ENCODE data around the gene ACAP2.

The ACAP2 gene

GRCh38 chr3:195256639-195257453, 186.0 kb downstream of the ACAP2 start:
- no peaks in the 10 kb centered on the region; the same call in 1 of the 2 replicates for H3K36me3 ChIP-seq
- no peaks in the 10 kb centered on the region for H3K9me3 ChIP-seq
- no peak for TF ChIP-seq CTCF (IDR thresholded peaks at IDR 0.05; ENCODE audit: low read depth, low read length)
- no peak overlapping the region for H3K4me3 ChIP-seq (ENCODE audit: low read depth, low read length)
- DNase-seq: no peak
- no peaks in the 10 kb centered on the region for H3K27me3 ChIP-seq
- H3K4me1 ChIP-seq: peaks cover 23% of the 10 kb centered on the region

GRCh38 chr3:195255571-195256501, 187.0 kb downstream of the ACAP2 start:
- no peaks in the 10 kb centered on the region for H3K27me3 ChIP-seq
- H3K4me1 ChIP-seq: peaks cover 28% of the 10 kb centered on the region
- H3K9me3 ChIP-seq: no peaks in the 10 kb centered on the region
- no peak for TF ChIP-seq CTCF (IDR thresholded peaks at IDR 0.05; ENCODE audit: low read depth, low read length)
- H3K36me3 ChIP-seq: no peaks in the 10 kb centered on the region; the same call in 1 of the 2 replicates
- no peak for DNase-seq
- H3K4me3 ChIP-seq (ENCODE audit: low read depth, low read length): no peak overlapping the region

DNA sequence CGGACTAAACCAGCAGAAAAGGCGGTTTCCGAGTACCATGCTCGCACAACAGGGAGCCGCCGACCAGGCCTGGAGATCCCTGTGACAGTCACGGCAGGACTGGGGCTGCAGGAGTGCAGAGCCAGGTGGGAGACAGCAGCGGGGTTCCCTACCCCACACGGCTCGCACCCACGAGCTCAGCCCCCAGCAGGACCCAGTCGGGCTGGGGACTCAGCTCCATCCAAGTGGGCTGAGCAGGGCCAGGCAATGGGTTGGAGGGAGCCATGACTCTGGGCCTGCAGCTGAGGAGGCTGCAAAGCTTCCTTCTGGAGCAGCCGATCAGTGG, 187.7 kb downstream of the ACAP2 start:
- Histone ChIP-seq H3K27me3 (no peaks in the 10 kb centered on the region), H3K9me3 (no peaks in the 10 kb centered on the region), H3K4me3 (ENCODE audit: low read depth, low read length) (no peak overlapping the region), H3K36me3 (no peaks in the 10 kb centered on the region; the same call in 1 of the 2 replicates), H3K4me1 (peaks cover 28% of the 10 kb centered on the region)
- DNase-seq: no peak
- TF ChIP-seq CTCF (IDR thresholded peaks at IDR 0.05; ENCODE audit: low read depth, low read length): no peak

DNA sequence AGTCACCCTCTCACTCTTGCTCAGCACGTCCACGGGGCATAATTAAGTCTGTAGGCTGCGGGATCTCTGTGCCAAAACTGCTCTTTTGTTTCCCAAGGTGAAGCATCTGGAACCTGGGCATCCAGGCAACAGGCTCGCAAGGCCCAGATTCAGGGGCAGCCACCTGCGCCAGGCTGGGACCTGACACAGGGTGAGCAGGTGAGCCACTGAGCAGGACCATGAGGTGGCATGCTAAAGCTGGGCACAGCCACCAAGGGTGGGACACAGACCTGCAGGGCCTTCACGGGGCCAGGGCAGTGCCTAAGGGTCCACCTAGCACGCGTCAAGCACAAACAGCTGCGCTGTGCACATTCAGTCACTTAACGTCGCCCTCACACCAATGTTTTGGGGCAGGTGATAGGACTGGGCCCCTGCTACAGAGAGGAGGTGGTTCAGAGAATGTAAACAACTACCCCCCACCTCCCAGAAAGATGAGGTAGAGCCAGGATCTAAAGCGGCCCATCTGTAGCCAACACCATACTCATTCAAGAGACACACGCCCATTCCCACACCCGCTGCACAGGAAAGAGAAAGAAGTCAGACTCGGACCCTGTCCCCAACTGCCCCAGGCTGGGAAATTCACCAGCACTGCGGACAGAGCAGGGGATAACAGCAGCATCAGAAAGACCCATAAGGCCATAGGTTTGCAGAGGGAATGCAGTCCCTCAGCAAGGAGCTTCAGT, 188.2 kb downstream of the ACAP2 start:
- DNase-seq: no peak
- Histone ChIP-seq H3K36me3 (no peaks in the 10 kb centered on the region; the same call in 1 of the 2 replicates), H3K9me3 (no peaks in the 10 kb centered on the region), H3K4me3 (ENCODE audit: low read depth, low read length) (no peak overlapping the region), H3K4me1 (peaks cover 28% of the 10 kb centered on the region), H3K27me3 (no peaks in the 10 kb centered on the region)
- no peak for TF ChIP-seq CTCF (IDR thresholded peaks at IDR 0.05; ENCODE audit: low read depth, low read length)

DNA sequence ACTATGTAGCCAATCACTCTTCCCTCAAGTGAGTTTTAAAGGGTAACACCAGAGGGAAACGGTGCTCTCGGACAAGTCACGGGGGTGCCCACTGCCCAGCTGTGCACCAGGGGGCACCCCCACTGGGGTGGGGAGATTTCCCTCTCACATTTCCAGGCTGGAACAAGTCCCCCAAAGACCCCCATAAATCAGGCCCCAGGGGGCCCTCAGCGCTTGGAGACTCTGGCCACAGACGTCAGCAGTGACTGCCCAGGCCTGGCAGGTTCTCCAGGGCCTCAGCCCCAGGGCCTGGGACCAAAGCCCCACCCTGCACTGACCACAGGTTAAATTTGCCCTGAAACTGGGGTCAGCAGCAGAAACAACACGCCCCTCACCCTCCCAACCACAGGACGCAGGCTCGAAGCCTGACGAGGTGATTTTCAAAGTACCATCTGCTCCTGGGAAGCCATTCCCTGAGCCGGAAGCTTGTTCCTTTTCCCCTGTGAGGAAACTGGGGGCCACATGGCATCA, 188.8 kb downstream of the ACAP2 start:
- H3K4me1 ChIP-seq: peaks cover 25% of the 10 kb centered on the region
- H3K4me3 ChIP-seq (ENCODE audit: low read depth, low read length): no peak overlapping the region

More for the DNA sequence above, 188.8 kb downstream of the ACAP2 start:
- Histone ChIP-seq H3K36me3 (no peaks in the 10 kb centered on the region; the same call in 1 of the 2 replicates), H3K27me3 (no peaks in the 10 kb centered on the region), H3K9me3 (no peaks in the 10 kb centered on the region)
- no peak for TF ChIP-seq CTCF (IDR thresholded peaks at IDR 0.05; ENCODE audit: low read depth, low read length)
- no peak for DNase-seq

Data from BE2C (cell line).